Fibroblast of lung (primary cell): ENCODE measurements around the gene SYCE1L.

Experiments used
- CTCF ChIP-seq, 2 donors: IDR thresholded peaks in 1 of 2; conservative IDR thresholded peaks in 1 of 2; 1 replicate in 1 of 2; 2 replicates in 1 of 2; pipeline ENCODE4 v1.5.1; 2011 to 2012; ENCODE audit warnings: low read length in 2 of 2, control low read depth in 1 of 2, inconsistent platforms in 1 of 2, low read depth in 1 of 2, mild to moderate bottlenecking in 1 of 2
- EZH2 ChIP-seq: IDR thresholded peaks from 2 replicates; pipeline ENCODE4 v1.5.1; 2012; ENCODE audit warnings: low read length, control low read depth, mild to moderate bottlenecking; ENCODE audit errors: missing control alignments

DNA sequence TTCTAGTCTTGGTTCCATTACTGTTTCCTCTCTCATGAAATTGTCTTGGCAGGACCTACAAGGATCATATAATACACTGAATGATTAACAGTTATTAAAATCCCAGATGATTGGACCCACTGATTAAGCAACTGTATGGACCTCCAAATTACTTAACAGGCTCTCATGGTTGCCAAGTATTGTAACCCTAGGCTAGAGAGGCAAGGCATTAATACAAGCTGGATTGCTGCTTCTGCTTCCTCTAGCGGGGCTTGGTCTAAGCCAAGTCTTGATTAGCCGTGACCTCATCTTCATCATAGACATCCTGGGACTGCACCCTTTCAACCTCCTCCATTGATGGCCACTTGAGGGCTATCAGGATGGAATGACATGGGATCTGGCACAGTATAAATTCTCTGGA, 46.9 kb downstream of the SYCE1L start:
- TF ChIP-seq EZH2 = no peak
- no peak for TF ChIP-seq CTCF (conservative IDR thresholded peaks at IDR 0.05 in 1 of 2, IDR thresholded peaks at IDR 0.05 in 1 of 2; ENCODE audit: low read depth in 1 of 2, low read length in 2 of 2)
